ENCODE data around the gene PABPC1L.
"Not testable (repeated sequence)": the region's sequence is repeated elsewhere in the genome, so short reads cannot be mapped to it uniquely, and the experiment has no call there.

Gene PABPC1L

GRCh38 chr20:44909872-44910689 lies at the start of gene PABPC1L:
TSS of gene PABPC1L (plus strand) at chr20:44910060. CDS start at chr20:44910144, 84 bp downstream.
- peak; percentile 62 for DNase-seq
- in situ Hi-C loops (cut with MboI; ENCODE audit: low pct_unique_long_range_greater_than_20kb, low sequenced_read_pairs) = no loop called here

DNA sequence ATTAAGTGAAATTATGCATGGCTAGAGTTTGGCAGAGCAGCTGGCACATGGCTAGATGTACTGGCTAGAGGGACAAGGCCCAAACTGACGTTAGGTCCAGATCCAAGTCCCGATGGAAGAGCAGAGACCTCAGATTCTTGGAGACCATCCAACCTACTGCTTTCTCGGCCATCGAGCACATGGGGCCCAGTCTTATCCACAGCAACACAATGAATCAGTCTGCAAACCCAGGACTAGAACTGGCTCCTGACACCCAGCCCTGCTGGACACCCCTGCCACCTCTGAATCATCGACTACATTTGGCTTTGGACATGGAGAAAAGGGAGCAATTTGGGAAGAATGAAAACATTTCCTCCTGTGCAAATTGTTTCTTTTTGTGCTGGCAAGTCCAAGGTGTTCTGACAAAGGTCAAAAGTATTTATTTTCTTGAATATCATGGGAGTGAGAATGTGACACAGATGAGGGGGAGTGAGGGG lies 48.3 kb upstream of the PABPC1L start:
- in situ Hi-C loops (cut with MboI; ENCODE audit: low pct_unique_long_range_greater_than_20kb, low sequenced_read_pairs) = no loop called here
- DNase-seq = no peak

DNA sequence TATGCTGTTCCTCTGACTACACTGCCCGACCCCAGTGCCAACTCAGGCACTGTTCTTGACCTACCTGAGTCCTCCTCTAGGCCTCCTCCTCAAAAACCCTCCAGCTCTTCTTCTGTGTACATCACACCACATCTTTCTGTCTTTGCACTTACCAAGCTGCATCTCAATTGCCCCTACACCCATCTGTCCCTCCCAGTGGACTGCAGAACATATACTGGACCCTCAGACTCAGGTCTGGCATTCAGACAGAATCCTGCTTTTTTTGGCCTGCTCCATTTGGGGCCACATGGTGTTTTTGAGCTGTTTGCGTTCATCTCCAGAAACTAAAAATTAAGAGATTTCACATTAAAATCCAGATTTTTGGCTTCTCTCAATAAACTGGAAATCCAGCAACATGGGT lies 47.6 kb upstream of the PABPC1L start:
- in situ Hi-C loops (cut with MboI; ENCODE audit: low pct_unique_long_range_greater_than_20kb, low sequenced_read_pairs) = no loop called here
- DNase-seq = no peak

DNA sequence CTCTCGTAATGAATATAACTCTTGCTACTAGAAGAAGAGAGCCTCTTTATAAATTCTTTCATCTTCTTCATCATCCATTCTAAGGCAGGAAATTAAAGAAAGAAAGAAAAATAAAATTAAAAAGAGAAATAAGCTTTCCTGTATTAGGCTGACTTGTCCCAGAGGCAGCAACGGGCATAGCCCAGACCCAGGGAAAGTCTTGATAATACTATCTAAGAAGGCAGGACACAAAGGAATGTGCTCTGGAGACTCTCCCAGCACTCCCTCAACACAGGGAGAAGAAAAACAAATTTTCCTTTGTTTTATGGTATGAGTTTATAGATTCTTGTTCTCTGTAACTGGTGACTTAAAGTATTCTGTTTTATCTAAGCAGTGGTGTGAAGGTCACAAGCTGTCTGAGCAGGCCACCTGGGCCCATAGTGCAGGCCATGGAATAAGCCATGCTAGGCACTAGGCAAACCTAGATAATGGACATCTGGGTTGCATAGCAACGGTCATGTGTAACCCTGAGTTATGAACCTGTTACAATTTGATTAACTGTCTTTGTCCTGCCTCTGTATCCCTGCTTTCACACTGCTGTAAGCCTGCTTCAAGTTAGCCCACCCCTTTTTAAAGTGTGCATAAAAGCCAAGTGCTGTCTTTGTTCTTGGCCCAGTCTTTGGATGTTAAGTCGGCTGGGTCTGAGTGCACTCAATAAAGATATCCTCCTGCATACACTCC lies 46.3 kb upstream of the PABPC1L start:
- DNase-seq; in situ Hi-C loops (cut with MboI; ENCODE audit: low pct_unique_long_range_greater_than_20kb, low sequenced_read_pairs): not testable (repeated sequence)

DNA sequence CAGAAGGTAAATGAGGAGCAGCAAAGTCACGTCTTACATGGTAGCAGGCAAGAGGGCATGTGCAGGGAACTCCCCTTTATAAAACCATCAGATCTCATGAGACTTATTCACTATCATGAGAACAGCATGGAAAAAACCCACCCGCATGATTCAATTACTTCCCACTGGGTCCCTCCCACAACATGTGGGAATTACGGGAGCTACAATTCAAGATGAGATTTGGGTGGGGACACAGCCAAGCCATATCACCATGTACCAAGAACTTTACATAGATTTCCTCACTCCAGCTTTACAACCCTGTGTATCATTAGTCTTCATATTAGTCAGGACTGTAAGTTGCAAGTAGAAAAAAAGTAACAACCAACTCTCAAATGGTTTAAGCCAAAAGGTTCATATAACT lies 45.4 kb upstream of the PABPC1L start:
- in situ Hi-C loops (cut with MboI; ENCODE audit: low pct_unique_long_range_greater_than_20kb, low sequenced_read_pairs) = not testable (repeated sequence)

GRCh38 chr20:44866703-44867335 lies 43.0 kb upstream of the PABPC1L start:
- in situ Hi-C loops (cut with MboI; ENCODE audit: low pct_unique_long_range_greater_than_20kb, low sequenced_read_pairs) = no loop called here
- DNase-seq = no peak

More for the DNA sequence above, 45.4 kb upstream of the PABPC1L start:
- DNase-seq = not testable (repeated sequence)

- no peak for DNase-seq
- in situ Hi-C loops (cut with MboI; ENCODE audit: low pct_unique_long_range_greater_than_20kb, low sequenced_read_pairs) = no loop called here
Observed at GRCh38 chr20:44869471-44869870, 40.4 kb upstream of the PABPC1L start.

- DNase-seq; in situ Hi-C loops (cut with MboI; ENCODE audit: low pct_unique_long_range_greater_than_20kb, low sequenced_read_pairs): not testable (repeated sequence)
Observed at GRCh38 chr20:44882360-44882759, 27.5 kb upstream of the PABPC1L start.

GRCh38 chr20:44883214-44883902 lies 26.5 kb upstream of the PABPC1L start:
- in situ Hi-C loops (cut with MboI; ENCODE audit: low pct_unique_long_range_greater_than_20kb, low sequenced_read_pairs) = no loop called here
- DNase-seq = no peak

GRCh38 chr20:44884907-44885391 lies 24.9 kb upstream of the PABPC1L start:
- no peak for DNase-seq
- in situ Hi-C loops (cut with MboI; ENCODE audit: low pct_unique_long_range_greater_than_20kb, low sequenced_read_pairs) = no loop called here

DNA sequence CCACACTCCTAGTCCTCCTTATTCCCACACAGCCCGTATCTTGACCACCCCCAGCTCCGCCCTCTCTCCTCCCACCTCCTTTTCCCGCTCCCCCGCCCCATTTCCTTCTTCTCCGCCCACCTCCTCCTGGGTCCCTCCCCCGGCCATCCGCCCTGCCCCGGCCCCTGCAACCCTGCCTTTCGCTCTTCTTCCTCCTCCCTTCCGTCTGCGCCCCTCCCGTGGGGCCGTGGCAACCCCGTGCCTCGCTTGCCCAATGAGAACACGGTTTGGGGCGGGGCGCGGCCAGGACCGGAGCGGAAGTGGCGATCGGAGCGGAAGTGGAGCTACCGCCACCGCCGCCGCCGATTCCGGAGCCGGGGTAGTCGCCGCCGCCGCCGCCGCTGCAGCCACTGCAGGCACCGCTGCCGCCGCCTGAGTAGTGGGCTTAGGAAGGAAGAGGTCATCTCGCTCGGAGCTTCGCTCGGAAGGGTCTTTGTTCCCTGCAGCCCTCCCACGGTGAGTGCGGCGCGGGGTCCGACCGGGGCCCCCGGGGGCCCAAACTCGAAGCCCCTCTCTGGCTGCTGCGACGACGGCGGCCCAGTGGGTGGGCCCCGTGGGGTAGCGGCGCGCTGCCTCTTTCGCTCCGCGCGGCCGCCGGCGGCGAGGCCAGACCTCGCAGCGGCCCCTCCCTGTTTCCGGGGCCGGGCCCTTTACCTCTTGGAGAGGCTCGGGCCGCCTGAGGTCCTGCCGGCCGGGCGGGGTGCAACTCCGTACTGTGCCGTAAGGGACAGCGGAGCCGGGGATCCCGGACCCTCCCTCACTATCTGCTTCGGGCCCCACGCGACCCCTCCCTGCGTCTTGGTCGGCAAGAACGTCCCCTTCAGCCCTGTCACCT lies 24.2 kb upstream of the PABPC1L start, which contains the start of gene YWHAB:
YWHAB (plus strand) TSS at position 314 of the 874 bp plus-strand sequence. CDS start 15,829 bp downstream, outside the sequence.
- in situ Hi-C loops (cut with MboI; ENCODE audit: low pct_unique_long_range_greater_than_20kb, low sequenced_read_pairs) = no loop called here
- peak; percentile 97 for DNase-seq

- peak; percentile 12 for DNase-seq
- in situ Hi-C loops (cut with MboI; ENCODE audit: low pct_unique_long_range_greater_than_20kb, low sequenced_read_pairs) = no loop called here
Observed at GRCh38 chr20:44886266-44886651, 23.6 kb upstream of the PABPC1L start.

- DNase-seq = no peak
- in situ Hi-C loops (cut with MboI; ENCODE audit: low pct_unique_long_range_greater_than_20kb, low sequenced_read_pairs) = no loop called here
Observed at GRCh38 chr20:44886828-44887227, 23.0 kb upstream of the PABPC1L start.

DNA sequence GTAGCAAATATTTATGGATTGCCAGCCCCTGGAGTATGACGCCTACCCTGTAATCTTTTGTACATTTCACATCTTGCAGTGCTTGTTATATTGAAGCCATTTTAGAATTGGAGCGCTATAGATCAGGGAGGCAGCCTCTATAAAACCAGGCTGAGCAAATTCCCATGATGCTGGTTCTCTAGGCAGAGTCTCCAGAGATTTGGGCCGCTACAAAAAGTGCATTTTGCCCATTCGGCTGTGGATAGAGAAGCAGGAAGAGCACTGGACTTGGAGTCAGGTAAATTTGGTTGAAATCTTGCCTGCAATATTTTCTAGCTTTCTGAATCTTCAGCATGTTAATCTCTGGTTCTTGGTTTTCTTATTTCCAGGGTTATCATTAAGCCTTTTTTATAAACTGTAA lies 22.4 kb upstream of the PABPC1L start:
- in situ Hi-C loops (cut with MboI; ENCODE audit: low pct_unique_long_range_greater_than_20kb, low sequenced_read_pairs) = no loop called here
- DNase-seq = no peak

DNA sequence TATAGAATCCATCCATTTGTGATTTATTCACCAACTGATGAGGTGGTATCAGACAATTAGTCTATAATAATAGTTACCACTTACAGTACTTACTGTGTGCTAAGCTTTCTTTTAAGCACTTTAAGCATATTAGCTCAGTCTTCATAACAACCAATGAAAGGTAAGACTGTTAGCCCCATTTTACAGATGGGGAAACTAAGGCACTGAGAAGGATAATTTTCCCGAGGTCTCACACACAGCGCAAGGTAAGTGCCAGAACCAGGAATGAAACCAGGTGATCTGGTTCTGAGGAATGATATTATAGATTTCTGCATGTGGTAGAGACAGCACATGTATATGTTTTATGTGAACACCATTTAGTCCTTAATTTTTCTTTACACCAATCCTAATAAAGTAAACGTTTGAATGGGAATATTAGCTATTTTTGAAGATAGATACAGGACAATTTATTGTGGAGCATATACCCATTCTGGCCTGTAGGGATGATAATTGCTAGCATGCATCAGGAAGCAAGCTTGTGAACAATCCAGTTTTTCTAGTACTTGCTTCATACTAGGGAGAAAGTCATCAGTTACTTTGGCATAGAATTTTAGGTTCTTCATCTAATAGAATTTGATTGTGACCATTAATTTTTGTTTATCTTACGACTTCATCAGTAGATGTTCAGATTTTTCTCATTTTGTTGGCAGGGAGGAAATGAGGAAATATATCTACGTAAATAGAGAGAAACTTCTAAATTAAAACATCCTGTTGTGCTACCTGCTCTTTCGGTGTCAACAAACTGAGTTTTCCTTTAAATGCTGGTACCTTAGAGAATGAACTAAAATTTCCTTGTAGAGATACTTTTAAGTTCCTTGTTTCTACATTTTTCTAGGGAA lies 21.4 kb upstream of the PABPC1L start:
- in situ Hi-C loops (cut with MboI; ENCODE audit: low pct_unique_long_range_greater_than_20kb, low sequenced_read_pairs) = no loop called here

GRCh38 chr20:44891826-44892225 lies 18.0 kb upstream of the PABPC1L start:
- in situ Hi-C loops (cut with MboI; ENCODE audit: low pct_unique_long_range_greater_than_20kb, low sequenced_read_pairs) = no loop called here

More for the DNA sequence above, 21.4 kb upstream of the PABPC1L start:
- no peak for DNase-seq

DNA sequence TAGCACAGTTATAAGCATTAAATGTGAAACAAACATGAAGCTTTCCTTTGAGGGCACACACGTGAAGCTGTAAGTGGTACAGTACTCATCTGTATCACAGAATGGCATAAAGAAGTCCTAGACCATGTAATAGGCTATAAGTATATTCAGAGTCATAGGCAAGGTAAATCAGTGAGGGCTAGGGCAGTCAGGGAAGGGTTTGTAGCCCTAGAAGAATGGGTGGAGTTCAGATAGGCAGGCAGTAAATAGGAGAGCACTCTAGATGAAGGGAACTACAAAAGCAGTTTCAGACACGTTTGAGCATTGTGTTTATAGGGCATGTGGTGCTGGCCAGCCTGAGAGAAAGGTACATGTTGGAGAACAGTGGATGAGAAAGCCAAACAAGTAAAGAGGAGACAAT lies 14.9 kb upstream of the PABPC1L start:
- in situ Hi-C loops (cut with MboI; ENCODE audit: low pct_unique_long_range_greater_than_20kb, low sequenced_read_pairs) = no loop called here
- DNase-seq = no peak

More at GRCh38 chr20:44891826-44892225, 18.0 kb upstream of the PABPC1L start:
- DNase-seq = no peak
